NCI-H345 treated with DMSO at 0.1 percent for 48 hours (cell line): ENCODE results near the gene CTNNBL1.
"Not testable (repeated sequence)": the region's sequence is repeated elsewhere in the genome, so short reads cannot be mapped to it uniquely, and the experiment has no call there.

Source experiments
- DNase-seq: peaks from one replicate; lab custom pipeline; 2025; ENCODE audit not compliant: unreplicated experiment; lab: John Stamatoyannopoulos, UW

Gene CTNNBL1

GRCh38 chr20:37693635-37694626 is at the start of gene CTNNBL1:
Gene CTNNBL1, plus strand, starts transcription at chr20:37694030. Its CDS starts 93 bp downstream, at chr20:37694123.
- DNase-seq, result peak; percentile 94

GRCh38 chr20:37644605-37645004 is 49.2 kb upstream of the CTNNBL1 start:
- DNase-seq, result no peak

DNA sequence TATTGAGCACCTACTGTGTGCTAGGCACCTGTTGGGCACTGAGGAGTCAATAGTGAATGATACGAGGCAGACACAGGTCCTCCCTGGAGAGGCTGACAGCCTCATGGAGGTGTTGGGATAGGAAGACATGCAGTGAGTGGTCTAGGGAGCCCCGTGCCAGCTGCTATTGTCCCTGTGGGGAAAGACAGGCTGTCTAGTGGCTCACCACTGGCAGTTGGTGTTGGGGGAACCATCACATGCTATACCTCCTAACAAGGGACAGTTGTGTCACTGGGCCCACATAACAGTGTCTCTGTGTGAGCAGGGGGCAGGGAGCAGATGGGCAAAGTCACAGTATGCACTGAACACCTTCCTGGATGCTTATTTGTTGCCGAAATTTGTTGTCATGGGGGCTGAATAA is 45.9 kb upstream of the CTNNBL1 start:
- DNase-seq, result no peak

DNA sequence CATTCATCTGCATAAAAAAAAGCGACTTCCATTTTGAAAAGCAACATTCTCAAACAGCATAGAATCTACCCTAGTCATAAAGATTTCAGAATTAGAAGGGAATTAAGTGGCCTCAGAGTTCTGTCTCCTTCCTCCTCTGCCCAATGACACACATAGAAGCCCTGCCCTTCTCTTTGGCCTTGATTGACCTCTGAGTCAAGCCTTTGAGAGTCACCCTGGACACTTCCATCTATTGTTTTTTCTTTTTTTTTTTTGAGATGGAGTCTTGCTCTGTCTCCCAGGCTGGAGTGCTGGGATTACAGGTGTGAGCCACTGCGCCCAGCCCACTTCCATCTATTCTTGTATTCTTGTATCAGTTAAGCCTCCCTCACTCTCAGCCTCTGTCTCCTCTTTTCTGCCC is 44.8 kb upstream of the CTNNBL1 start:
- no peak for DNase-seq

GRCh38 chr20:37649676-37650370 is 44.0 kb upstream of the CTNNBL1 start:
- no peak for DNase-seq

DNA sequence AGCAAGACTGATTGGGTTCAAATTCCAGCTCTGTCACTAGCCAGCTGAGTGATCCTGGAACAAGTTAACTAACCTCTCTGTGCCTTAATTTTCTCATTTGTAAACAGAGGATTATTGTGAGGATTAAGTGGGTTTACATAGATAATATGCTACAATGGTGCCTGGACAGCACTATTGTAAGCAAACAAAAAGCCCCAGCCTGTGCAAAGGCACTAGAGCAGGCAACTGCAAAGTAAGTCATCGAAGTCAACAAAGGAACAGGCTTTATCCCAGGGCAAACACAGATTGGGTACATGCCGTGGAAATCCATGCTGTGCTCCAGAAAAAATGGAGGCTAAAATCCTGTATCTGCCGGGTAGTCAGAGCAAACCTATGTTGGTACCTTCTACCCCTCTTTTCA is 43.2 kb upstream of the CTNNBL1 start:
- DNase-seq, result no peak

DNA sequence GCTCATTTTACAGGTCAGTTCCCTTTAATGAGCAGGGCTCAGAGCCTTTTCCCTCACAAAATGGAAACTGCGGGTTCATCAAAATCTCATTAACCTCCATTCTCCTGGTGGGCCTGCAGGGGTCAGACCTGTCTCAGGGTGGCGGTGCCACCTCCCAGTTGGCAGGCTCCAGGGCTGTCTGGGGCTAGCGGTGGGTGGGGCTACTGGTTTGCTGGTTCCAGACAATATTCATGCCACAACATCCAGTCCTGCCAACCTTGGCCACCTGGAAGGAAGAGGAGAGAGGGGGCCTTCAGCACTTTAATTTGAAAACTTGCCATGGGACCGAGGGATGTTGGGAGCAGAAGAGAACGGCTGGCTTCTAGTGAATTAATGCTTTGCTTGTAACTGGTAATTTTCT is 41.9 kb upstream of the CTNNBL1 start:
- DNase-seq, result no peak

GRCh38 chr20:37656945-37657344 is 36.9 kb upstream of the CTNNBL1 start:
- DNase-seq, result no peak

- no peak for DNase-seq
Measured at GRCh38 chr20:37657924-37658804, 35.7 kb upstream of the CTNNBL1 start.

GRCh38 chr20:37661519-37661918 is 32.3 kb upstream of the CTNNBL1 start:
- DNase-seq, result no peak

DNA sequence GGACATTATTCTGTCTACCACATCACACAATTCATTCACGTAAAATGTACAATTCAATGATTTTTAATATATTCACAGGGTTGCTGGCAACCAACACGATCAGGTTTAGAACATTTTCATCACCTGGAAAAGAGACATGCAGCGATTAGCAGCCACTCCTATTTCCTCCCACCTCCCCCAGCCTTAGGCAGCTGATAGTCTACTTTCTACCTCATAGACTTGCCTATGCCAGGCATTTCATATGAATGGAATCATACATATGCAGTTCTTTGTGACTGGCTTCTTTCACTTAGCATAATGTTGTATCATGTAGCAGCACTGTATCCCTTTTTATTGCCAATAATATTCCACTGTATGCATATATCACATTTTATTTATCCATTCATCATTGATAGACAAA is 31.5 kb upstream of the CTNNBL1 start:
- DNase-seq, result no peak

DNA sequence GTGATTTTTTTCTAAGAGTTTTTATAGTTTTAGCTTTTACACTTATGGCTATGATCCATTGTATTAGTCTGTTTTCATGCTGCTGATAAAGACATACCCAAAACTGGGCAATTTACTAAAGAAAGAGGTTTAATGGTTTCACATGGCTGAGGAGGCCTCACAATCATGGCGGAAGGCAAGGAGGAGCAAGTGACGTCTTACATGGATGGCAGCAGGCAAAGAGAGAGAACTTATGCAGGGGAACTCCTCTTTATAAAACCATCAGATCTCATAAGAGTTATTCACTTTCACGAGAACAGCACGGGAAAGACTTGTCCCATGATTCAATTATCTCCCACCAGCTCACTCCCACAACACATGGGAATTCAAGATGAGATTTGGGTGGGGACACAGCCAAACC is 29.2 kb upstream of the CTNNBL1 start:
- DNase-seq, result not testable (repeated sequence)

- no peak for DNase-seq
Measured at GRCh38 chr20:37668166-37668565, 25.7 kb upstream of the CTNNBL1 start.

- DNase-seq, result no peak
Measured at GRCh38 chr20:37669062-37669772, 24.6 kb upstream of the CTNNBL1 start.

GRCh38 chr20:37669773-37670236 is 24.0 kb upstream of the CTNNBL1 start:
- DNase-seq, result no peak

- DNase-seq, result peak; percentile 20
Measured at GRCh38 chr20:37670351-37670791, 23.5 kb upstream of the CTNNBL1 start.

DNA sequence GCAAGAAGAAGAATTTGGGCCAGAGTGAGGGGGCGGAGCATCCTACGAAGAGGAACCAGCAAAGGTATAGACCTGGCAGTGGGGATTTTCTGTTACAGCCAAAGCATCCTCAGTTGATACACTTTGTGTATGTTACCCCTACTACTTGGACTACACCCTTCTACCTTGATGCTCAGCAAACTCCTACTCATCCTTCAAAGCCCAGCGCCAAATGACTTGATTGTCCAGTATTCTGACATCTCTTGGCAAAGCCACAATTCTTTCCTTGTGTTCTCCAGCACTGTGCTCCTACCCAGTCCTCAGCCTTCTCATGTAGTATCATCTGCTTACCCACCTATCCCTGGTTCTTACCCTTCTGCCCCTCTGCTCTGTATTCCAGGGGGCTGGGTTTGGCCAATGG is 21.7 kb upstream of the CTNNBL1 start:
- DNase-seq, result no peak

- no peak for DNase-seq
Measured at GRCh38 chr20:37673444-37673843, 20.4 kb upstream of the CTNNBL1 start.

- DNase-seq, result no peak
Measured at GRCh38 chr20:37676440-37676839, 17.4 kb upstream of the CTNNBL1 start.
